GM12878 (cell line): ENCODE measurements around the gene PRKG1.

Experiments used
- CHD2 ChIP-seq: IDR thresholded peaks from 2 replicates; pipeline ENCODE4 v1.6.1; 2011; ENCODE audit warnings: low read depth, low read length, improper control_type of control experiment, borderline replicate concordance
- EZH2 ChIP-seq: IDR thresholded peaks from 2 replicates; pipeline ENCODE4 v1.6.1; 2012; ENCODE audit warnings: low read depth, mild to moderate bottlenecking, control low read depth, inconsistent platforms, low read length, borderline replicate concordance; ENCODE audit not compliant: control insufficient read depth
- FOXM1 ChIP-seq: IDR thresholded peaks from 2 replicates; pipeline ENCODE4 v1.6.1; 2012; ENCODE audit warnings: low read depth, mild to moderate bottlenecking, inconsistent platforms, low read length, moderate library complexity
- JUND ChIP-seq: IDR thresholded peaks from 2 replicates; pipeline ENCODE4 v1.6.1; 2012; ENCODE audit warnings: low read depth, mild to moderate bottlenecking, low read length, improper control_type of control experiment, moderate library complexity
- POLR2A ChIP-seq: IDR thresholded peaks from 2 replicates; pipeline ENCODE4 v1.6.1; 2011; ENCODE audit warnings: low read depth, mild to moderate bottlenecking, low read length
- RFX5 ChIP-seq: IDR thresholded peaks from 2 replicates; pipeline ENCODE4 v1.6.1; 2011; ENCODE audit warnings: low read depth, low read length, improper control_type of control experiment
- SREBF2 ChIP-seq: IDR thresholded peaks from 2 replicates; pipeline ENCODE4 v1.6.1; 2012; ENCODE audit warnings: mild to moderate bottlenecking, low read length
- TF ChIP-seq, protein P1 (sequence below): IDR thresholded peaks from 2 replicates; pipeline ENCODE4 v1.6.1; 2012; ENCODE audit warnings: improper control_type of control experiment, low read depth, low read length; ENCODE audit not compliant: insufficient replicate concordance
- TF ChIP-seq, protein P2 (sequence below): IDR thresholded peaks from 2 replicates; pipeline ENCODE4 v1.6.1; 2012; ENCODE audit warnings: low read depth, low read length, improper control_type of control experiment
- TF ChIP-seq, protein P3 (sequence below): fragments of 450-650 bp; IDR thresholded peaks from 2 replicates; pipeline ENCODE4 v1.6.1; 2017; ENCODE audit warnings: mild to moderate bottlenecking
- TF ChIP-seq, protein P4 (sequence below): fragments of 450-650 bp; formaldehyde crosslinking; IDR thresholded peaks from 2 replicates; pipeline ENCODE4 v1.5.0; 2022; ENCODE audit warnings: mild to moderate bottlenecking, missing genetic modification characterization

DNA sequence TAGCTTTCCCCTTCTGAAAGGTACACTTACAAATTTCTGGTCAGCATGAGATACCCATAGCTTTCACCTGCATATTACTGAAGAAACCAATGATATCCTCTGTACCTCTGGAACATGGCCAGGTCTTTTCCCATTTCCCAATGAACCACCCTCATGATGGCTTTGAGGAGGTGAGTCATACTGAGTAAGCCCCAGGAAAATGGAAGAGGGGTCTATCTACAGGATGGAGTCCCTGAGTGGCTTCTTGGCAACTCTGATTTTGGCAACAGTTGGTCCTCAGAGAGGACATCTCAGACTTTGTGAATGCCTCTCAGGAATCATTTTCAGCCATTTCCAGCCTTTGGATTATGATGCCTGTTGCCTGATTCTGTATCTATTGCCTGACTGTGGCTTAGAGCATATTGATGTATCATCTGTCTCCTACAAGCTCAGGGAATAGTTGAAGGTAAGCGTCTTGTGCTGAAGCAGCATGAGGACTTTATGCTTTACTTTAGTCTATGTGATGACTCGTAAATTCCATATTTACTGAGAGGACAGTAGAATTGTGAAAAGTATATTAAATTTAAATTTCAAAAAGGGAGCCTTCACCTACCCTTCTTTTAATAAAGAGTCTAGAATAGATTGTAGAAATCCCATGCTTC is 1155.1 kb downstream of the PRKG1 start:
- no peak for TF ChIP-seq EZH2
- TF ChIP-seq RFX5, result no peak
- TF ChIP-seq, protein P1, sequence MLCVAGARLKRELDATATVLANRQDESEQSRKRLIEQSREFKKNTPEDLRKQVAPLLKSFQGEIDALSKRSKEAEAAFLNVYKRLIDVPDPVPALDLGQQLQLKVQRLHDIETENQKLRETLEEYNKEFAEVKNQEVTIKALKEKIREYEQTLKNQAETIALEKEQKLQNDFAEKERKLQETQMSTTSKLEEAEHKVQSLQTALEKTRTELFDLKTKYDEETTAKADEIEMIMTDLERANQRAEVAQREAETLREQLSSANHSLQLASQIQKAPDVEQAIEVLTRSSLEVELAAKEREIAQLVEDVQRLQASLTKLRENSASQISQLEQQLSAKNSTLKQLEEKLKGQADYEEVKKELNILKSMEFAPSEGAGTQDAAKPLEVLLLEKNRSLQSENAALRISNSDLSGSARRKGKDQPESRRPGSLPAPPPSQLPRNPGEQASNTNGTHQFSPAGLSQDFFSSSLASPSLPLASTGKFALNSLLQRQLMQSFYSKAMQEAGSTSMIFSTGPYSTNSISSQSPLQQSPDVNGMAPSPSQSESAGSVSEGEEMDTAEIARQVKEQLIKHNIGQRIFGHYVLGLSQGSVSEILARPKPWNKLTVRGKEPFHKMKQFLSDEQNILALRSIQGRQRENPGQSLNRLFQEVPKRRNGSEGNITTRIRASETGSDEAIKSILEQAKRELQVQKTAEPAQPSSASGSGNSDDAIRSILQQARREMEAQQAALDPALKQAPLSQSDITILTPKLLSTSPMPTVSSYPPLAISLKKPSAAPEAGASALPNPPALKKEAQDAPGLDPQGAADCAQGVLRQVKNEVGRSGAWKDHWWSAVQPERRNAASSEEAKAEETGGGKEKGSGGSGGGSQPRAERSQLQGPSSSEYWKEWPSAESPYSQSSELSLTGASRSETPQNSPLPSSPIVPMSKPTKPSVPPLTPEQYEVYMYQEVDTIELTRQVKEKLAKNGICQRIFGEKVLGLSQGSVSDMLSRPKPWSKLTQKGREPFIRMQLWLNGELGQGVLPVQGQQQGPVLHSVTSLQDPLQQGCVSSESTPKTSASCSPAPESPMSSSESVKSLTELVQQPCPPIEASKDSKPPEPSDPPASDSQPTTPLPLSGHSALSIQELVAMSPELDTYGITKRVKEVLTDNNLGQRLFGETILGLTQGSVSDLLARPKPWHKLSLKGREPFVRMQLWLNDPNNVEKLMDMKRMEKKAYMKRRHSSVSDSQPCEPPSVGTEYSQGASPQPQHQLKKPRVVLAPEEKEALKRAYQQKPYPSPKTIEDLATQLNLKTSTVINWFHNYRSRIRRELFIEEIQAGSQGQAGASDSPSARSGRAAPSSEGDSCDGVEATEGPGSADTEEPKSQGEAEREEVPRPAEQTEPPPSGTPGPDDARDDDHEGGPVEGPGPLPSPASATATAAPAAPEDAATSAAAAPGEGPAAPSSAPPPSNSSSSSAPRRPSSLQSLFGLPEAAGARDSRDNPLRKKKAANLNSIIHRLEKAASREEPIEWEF, result no peak
- TF ChIP-seq, protein P2, sequence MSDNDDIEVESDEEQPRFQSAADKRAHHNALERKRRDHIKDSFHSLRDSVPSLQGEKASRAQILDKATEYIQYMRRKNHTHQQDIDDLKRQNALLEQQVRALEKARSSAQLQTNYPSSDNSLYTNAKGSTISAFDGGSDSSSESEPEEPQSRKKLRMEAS, result no peak
- no peak for TF ChIP-seq SREBF2
- TF ChIP-seq JUND, result no peak
- TF ChIP-seq, protein P3, sequence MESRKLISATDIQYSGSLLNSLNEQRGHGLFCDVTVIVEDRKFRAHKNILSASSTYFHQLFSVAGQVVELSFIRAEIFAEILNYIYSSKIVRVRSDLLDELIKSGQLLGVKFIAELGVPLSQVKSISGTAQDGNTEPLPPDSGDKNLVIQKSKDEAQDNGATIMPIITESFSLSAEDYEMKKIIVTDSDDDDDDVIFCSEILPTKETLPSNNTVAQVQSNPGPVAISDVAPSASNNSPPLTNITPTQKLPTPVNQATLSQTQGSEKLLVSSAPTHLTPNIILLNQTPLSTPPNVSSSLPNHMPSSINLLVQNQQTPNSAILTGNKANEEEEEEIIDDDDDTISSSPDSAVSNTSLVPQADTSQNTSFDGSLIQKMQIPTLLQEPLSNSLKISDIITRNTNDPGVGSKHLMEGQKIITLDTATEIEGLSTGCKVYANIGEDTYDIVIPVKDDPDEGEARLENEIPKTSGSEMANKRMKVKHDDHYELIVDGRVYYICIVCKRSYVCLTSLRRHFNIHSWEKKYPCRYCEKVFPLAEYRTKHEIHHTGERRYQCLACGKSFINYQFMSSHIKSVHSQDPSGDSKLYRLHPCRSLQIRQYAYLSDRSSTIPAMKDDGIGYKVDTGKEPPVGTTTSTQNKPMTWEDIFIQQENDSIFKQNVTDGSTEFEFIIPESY, result no peak
- TF ChIP-seq, protein P4, sequence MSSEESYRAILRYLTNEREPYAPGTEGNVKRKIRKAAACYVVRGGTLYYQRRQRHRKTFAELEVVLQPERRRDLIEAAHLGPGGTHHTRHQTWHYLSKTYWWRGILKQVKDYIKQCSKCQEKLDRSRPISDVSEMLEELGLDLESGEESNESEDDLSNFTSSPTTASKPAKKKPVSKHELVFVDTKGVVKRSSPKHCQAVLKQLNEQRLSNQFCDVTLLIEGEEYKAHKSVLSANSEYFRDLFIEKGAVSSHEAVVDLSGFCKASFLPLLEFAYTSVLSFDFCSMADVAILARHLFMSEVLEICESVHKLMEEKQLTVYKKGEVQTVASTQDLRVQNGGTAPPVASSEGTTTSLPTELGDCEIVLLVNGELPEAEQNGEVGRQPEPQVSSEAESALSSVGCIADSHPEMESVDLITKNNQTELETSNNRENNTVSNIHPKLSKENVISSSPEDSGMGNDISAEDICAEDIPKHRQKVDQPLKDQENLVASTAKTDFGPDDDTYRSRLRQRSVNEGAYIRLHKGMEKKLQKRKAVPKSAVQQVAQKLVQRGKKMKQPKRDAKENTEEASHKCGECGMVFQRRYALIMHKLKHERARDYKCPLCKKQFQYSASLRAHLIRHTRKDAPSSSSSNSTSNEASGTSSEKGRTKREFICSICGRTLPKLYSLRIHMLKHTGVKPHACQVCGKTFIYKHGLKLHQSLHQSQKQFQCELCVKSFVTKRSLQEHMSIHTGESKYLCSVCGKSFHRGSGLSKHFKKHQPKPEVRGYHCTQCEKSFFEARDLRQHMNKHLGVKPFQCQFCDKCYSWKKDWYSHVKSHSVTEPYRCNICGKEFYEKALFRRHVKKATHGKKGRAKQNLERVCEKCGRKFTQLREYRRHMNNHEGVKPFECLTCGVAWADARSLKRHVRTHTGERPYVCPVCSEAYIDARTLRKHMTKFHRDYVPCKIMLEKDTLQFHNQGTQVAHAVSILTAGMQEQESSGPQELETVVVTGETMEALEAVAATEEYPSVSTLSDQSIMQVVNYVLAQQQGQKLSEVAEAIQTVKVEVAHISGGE (CRISPR knock-in tag), result no peak
- no peak for TF ChIP-seq CHD2
- TF ChIP-seq POLR2A, result no peak
- TF ChIP-seq FOXM1, result no peak
